CD4-positive, alpha-beta T cell treated with Interleukin-17A for 1 hour (primary cell): ENCODE data around the gene BLTP1.

ENCODE experiments used
- DNase-seq: peaks from one replicate; pipeline ENCODE4 v3.0.0-alpha.2; 2020

BLTP1 gene

DNA sequence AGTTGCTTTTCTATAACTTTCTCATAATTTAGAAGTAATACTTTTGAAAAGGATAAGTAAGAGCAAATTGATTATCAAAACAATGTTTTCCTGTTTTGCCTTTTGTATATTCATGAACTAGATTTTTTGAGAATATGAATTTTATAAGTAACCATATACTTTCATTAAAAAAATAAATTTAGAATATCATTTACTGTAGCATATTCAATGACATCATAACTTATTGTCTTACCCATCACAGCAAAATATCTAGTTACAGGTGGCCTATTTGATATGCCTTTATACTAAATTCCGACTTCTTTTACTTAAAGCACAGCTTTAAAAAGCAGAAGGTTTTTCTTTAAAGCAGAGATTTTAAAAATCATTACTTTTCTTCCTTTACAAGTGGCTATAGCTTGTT lies 20.1 kb downstream of the BLTP1 start:
- DNase-seq: no peak

DNA sequence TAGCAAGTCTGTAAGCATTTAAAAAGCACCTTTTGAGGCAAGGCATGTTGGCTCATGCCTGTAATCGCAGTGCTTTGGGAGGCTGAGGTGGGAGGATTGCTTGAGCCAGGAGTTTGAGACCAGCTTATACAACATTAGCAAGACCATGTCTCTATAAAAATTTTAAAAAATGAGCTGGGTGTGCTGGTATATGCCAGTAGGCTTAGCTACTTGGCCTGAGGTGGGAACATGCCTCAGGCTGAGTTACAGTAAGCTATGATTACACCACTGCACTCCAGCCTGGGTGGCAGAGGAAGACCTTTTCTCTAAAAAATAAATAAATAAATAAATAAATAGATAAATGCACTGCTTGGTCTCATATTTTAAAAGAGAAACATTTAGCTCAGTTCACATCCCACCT lies 26.8 kb downstream of the BLTP1 start:
- DNase-seq: no peak

GRCh38 chr4:122195718-122196117 lies 43.6 kb downstream of the BLTP1 start:
- DNase-seq: no peak
